Neuronal stem cell (in vitro differentiated cells): ENCODE results near the gene SPINK14.
A peak's percentile ranks its signal among the peaks of the same experiment; 100 is the strongest.

ENCODE experiments used
- DNase-seq: peaks from one replicate; pipeline ENCODE4 v3.0.0-alpha.2; 2013; ENCODE audit warnings: low spot score
- H2AFZ ChIP-seq: one replicate; pipeline ENCODE4 v1.6.1; 2013; ENCODE audit warnings: mild to moderate bottlenecking, low read length, inconsistent platforms
- H2AK5ac ChIP-seq: 2 replicates; pipeline ENCODE4 v1.6.1; 2013; ENCODE audit warnings: low read depth, mild to moderate bottlenecking, inconsistent platforms, low read length, moderate library complexity, mixed read lengths
- H2BK120ac ChIP-seq: 2 replicates; pipeline ENCODE4 v1.6.1; 2013; ENCODE audit warnings: low read depth, mild to moderate bottlenecking, inconsistent platforms, low read length, moderate library complexity, mixed read lengths
- H2BK12ac ChIP-seq: one replicate; pipeline ENCODE4 v1.6.1; 2013; ENCODE audit warnings: low read length, inconsistent platforms
- H2BK15ac ChIP-seq: 2 replicates; pipeline ENCODE4 v1.6.1; 2013; ENCODE audit warnings: mild to moderate bottlenecking, low read length, inconsistent platforms, mixed read lengths
- H2BK5ac ChIP-seq: one replicate; pipeline ENCODE4 v1.6.1; 2013; ENCODE audit warnings: inconsistent platforms, mild to moderate bottlenecking, low read length, moderate library complexity
- H3K14ac ChIP-seq: one replicate; pipeline ENCODE4 v1.6.1; 2013; ENCODE audit warnings: low read length, inconsistent platforms
- H3K18ac ChIP-seq: 2 replicates; pipeline ENCODE4 v1.6.1; 2013; ENCODE audit warnings: low read length, inconsistent platforms
- H3K23ac ChIP-seq: 2 replicates; pipeline ENCODE4 v1.6.1; 2013; ENCODE audit warnings: low read depth, mild to moderate bottlenecking, mixed read lengths, low read length, inconsistent platforms; ENCODE audit not compliant: poor library complexity
- H3K27ac ChIP-seq: replicated peaks from 3 replicates; pipeline ENCODE4 v1.5.1; 2013; ENCODE audit warnings: low read length, inconsistent platforms
- H3K27me3 ChIP-seq, 3 experiments: 2 replicates each; pipeline ENCODE4 v1.6.1; 2013; ENCODE audit warnings: low read length in 3 of 3, mild to moderate bottlenecking in 2 of 3, inconsistent platforms in 1 of 3, low read depth in 1 of 3, mixed read lengths in 1 of 3, moderate library complexity in 1 of 3; ENCODE audit not compliant: control insufficient read depth in 3 of 3, insufficient read depth in 3 of 3
- H3K36me3 ChIP-seq, 2 donors: replicated peaks in 1 of 2; 2 replicates each; pipeline ENCODE4 v1.6.1; 2013; ENCODE audit warnings: low read length in 2 of 2; ENCODE audit not compliant: control insufficient read depth in 2 of 2, insufficient read depth in 2 of 2
- H3K4ac ChIP-seq: 2 replicates; pipeline ENCODE4 v1.6.1; 2013; ENCODE audit warnings: inconsistent platforms, mild to moderate bottlenecking, low read length, moderate library complexity
- H3K4me1 ChIP-seq, 2 donors: 1 replicate in 1 of 2; 2 replicates in 1 of 2; pipeline ENCODE4 v1.6.1; 2013; ENCODE audit warnings: low read length in 2 of 2, low read depth in 1 of 2; ENCODE audit not compliant: control insufficient read depth in 2 of 2, insufficient read depth in 1 of 2
- H3K4me2 ChIP-seq: one replicate; pipeline ENCODE4 v1.6.1; 2013; ENCODE audit warnings: mild to moderate bottlenecking, low read length, inconsistent platforms; ENCODE audit not compliant: insufficient read depth, poor library complexity, severe bottlenecking
- H3K4me3 ChIP-seq, 2 donors: 2 replicates each; pipeline ENCODE4 v1.5.1; 2013; ENCODE audit warnings: low read length in 2 of 2, mild to moderate bottlenecking in 2 of 2, inconsistent platforms in 1 of 2, moderate library complexity in 1 of 2
- H3K79me1 ChIP-seq: one replicate; pipeline ENCODE4 v1.6.1; 2013; ENCODE audit warnings: low read depth, mild to moderate bottlenecking, inconsistent platforms, low read length, moderate library complexity
- H3K9ac ChIP-seq: one replicate; pipeline ENCODE4 v1.6.1; 2013; ENCODE audit warnings: mild to moderate bottlenecking, low read depth, low read length, inconsistent platforms; ENCODE audit not compliant: poor library complexity
- H3K9me3 ChIP-seq, 2 donors: replicated peaks in 1 of 2; 2 replicates each; pipeline versions ENCODE3 to v1.6.1; 2013; ENCODE audit warnings: low read length in 2 of 2, mild to moderate bottlenecking in 2 of 2, inconsistent platforms in 1 of 2, low read depth in 1 of 2, mixed read lengths in 1 of 2, moderate library complexity in 1 of 2; ENCODE audit not compliant: control insufficient read depth in 2 of 2, insufficient read depth in 1 of 2
- H4K8ac ChIP-seq: one replicate; pipeline ENCODE4 v1.6.1; 2013; ENCODE audit warnings: low read depth, mild to moderate bottlenecking, inconsistent platforms, low read length, moderate library complexity
- H4K91ac ChIP-seq: one replicate; pipeline ENCODE4 v1.6.1; 2013; ENCODE audit warnings: low read length, low read depth, mild to moderate bottlenecking, inconsistent platforms; ENCODE audit not compliant: poor library complexity
- WGBS, 2 donors: extraction: QIAGEN DNeasy Blood & Tissue Kit; methylation state at CpG; one replicate each; pipeline ENCODE4 v1.1.7; 2013; ENCODE audit warnings: missing lambda C conversion rate in 2 of 2, mixed read lengths in 1 of 2; ENCODE audit not compliant: insufficient read length in 2 of 2, insufficient replicate concordance in 1 of 2; ENCODE audit errors: extremely low coverage in 2 of 2; 5-methylcytosine and 5-hydroxymethylcytosine counted together

Gene SPINK14

DNA sequence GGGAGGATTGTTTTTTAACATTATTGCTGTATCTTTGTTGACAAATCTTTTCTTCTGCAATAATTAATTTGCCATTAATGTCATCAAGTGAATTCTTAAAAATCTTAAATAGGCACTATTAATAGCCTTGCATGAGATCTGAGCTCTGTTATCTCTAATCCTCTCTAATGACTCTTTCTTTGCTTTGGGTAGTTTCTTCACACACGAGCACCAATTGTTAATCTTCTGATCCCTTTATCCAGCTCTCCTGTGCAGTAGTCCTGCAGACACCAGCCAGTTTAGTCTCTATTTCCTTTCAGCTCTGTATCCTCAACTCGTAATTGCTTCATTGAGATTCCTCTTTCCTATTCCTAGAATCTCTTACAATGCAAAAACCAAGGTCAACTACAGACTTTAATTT, 8.1 kb downstream of the SPINK14 start:
- Histone ChIP-seq H3K4me3 (no peak overlapping the region), H3K18ac (no peak overlapping the region), H2BK120ac (no peak overlapping the region), H2BK12ac (no peak overlapping the region), H2BK15ac (no peak overlapping the region), H3K4me1 (no peaks in the 10 kb centered on the region), H3K27me3 (no peaks in the 10 kb centered on the region), H3K9me3 (no peaks in the 10 kb centered on the region), H4K91ac (no peak overlapping the region), H2BK5ac (no peak overlapping the region), H3K27ac (no peak overlapping the region), H3K36me3 (no peaks in the 10 kb centered on the region), H2AK5ac (no peak overlapping the region), H3K79me1 (no peaks in the 10 kb centered on the region), H3K23ac (no peak overlapping the region), H3K9ac (no peak overlapping the region), H2AFZ (no peak overlapping the region), H3K4ac (no peak overlapping the region), H4K8ac (no peak overlapping the region), H3K4me2 (no peak overlapping the region), H3K14ac (no peak overlapping the region)
- WGBS, 2 donors, result no CpG with 5 or more reads among the region's 2 CpGs
- no peak for DNase-seq

DNA sequence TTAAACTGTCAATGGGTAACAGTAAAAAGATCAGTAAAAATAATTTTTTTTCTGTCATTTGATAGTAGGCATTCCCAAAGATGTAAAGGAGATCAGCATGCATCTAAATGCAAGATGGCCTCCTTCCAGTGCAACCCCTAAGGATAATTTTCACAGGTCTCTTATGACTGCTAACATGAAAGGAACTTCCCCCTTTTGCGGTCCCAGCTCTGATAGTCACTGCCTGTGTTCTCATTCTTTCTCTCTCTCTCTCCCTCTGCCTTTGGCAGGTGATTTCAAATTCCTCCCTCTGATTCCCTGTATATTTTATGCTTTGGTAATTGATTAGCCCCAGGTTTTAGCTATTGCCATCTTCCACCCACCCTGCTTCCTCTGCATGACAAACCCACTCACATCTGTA, 8.9 kb downstream of the SPINK14 start:
- no peak overlapping the region for H2BK15ac ChIP-seq
- H3K27ac ChIP-seq, result no peak overlapping the region
- H3K4me3 ChIP-seq, result no peak overlapping the region
- H3K4ac ChIP-seq, result no peak overlapping the region
- H3K18ac ChIP-seq, result no peak overlapping the region
- no peaks in the 10 kb centered on the region for H3K4me1 ChIP-seq
- no peak overlapping the region for H4K91ac ChIP-seq
- H3K27me3 ChIP-seq, result no peaks in the 10 kb centered on the region
- no peak overlapping the region for H3K4me2 ChIP-seq
- H2BK5ac ChIP-seq, result no peak overlapping the region
- H3K23ac ChIP-seq, result no peak overlapping the region
- no peak overlapping the region for H4K8ac ChIP-seq
- H3K36me3 ChIP-seq, result no peaks in the 10 kb centered on the region
- H2BK120ac ChIP-seq, result no peak overlapping the region
- no peaks in the 10 kb centered on the region for H3K9me3 ChIP-seq
- WGBS, 2 donors, result no CpG with 5 or more reads among the region's 1 CpG
- H3K79me1 ChIP-seq, result no peaks in the 10 kb centered on the region
- H2BK12ac ChIP-seq, result no peak overlapping the region
- H3K9ac ChIP-seq, result no peak overlapping the region
- H2AFZ ChIP-seq, result no peak overlapping the region
- H3K14ac ChIP-seq, result no peak overlapping the region
- no peak overlapping the region for H2AK5ac ChIP-seq
- no peak for DNase-seq

DNA sequence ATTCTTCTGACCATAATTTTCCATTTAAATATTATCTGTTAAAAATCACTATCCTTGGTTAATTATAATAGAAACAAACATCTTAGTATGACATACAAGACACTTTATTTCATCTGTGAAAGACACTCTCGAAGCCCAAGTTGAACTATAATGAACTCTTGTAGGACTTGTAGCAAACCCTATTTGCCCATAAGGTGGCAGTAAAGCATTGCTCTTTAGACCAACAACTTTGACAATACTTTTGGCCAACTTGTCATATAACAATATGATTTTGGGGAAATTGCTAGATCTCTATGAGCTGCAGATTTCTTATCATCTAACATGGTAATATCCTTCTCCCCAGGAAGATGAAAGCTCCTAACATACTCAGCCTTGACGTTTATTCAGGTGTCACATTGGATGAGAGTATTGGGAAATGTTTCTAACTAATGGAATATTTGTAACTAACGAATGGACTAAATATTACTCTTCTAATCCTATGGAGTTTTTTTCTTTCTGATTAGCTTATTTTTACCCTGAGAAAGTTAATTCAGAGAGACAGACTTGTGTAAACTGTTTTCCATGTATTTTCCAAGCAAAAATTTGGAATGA, 11.0 kb downstream of the SPINK14 start:
- no peak overlapping the region for H3K9ac ChIP-seq

DNA sequence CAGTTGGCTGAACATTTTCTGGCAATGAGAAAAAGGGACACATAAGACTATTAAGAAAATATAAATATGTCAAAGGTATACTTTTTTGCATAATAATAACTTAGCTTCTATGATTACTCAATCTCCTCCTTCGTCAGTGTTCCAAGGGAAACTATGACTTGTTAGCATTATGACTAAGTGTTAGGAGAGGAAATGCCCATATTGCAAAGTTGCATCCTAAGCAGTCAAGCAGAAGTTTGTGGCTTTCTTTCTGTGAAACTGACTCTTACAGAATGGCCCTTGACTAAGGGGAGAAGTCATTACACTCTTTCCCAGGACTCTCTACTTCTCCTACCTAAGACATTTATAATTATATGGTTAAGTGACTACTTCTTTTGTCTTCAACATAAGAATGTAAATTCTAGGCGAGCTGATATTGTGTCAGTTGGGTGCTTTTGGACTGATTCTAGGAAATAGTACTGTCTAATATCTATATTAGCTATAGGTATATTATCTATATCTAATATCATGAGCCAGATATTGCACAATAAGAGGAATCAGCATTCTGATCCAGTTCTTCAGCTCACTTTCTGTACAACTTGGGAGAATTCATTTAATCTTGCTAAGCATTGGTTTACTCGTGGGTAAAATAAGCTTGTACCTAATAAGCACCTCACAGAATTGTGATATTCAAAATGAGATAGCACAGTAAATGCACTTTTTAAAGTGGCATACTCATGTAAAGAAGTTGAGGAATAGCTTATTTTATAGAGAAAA, 18.1 kb downstream of the SPINK14 start:
- no peak overlapping the region for H2AK5ac ChIP-seq
- H3K27me3 ChIP-seq, result peaks cover 0 to 2% (median 0%) of the 10 kb centered on the region in 3 experiments
- H3K23ac ChIP-seq, result no peak overlapping the region
- H3K4me1 ChIP-seq, result no peaks in the 10 kb centered on the region
- H3K36me3 ChIP-seq, result no peaks in the 10 kb centered on the region
- no peak overlapping the region for H3K4me3 ChIP-seq
- H4K8ac ChIP-seq, result no peak overlapping the region
- no peak overlapping the region for H2BK5ac ChIP-seq
- H2BK12ac ChIP-seq, result no peak overlapping the region
- no peak overlapping the region for H3K4me2 ChIP-seq
- no peak overlapping the region for H3K4ac ChIP-seq
- no peak overlapping the region for H3K18ac ChIP-seq
- WGBS, 2 donors, result no CpG with 5 or more reads among the region's 3 CpGs
- no peaks in the 10 kb centered on the region for H3K9me3 ChIP-seq
- DNase-seq, result no peak
- H3K14ac ChIP-seq, result no peak overlapping the region
- no peak overlapping the region for H3K9ac ChIP-seq
- H2BK120ac ChIP-seq, result no peak overlapping the region
- H2BK15ac ChIP-seq, result no peak overlapping the region
- no peaks in the 10 kb centered on the region for H3K79me1 ChIP-seq
- no peak overlapping the region for H3K27ac ChIP-seq
- H4K91ac ChIP-seq, result no peak overlapping the region
- no peak overlapping the region for H2AFZ ChIP-seq

More for the DNA sequence above, 11.0 kb downstream of the SPINK14 start:
- no peak overlapping the region for H3K27ac ChIP-seq
- no peaks in the 10 kb centered on the region for H3K4me1 ChIP-seq
- H2BK120ac ChIP-seq, result no peak overlapping the region
- H3K36me3 ChIP-seq, result no peaks in the 10 kb centered on the region
- H3K18ac ChIP-seq, result no peak overlapping the region
- no peaks in the 10 kb centered on the region for H3K27me3 ChIP-seq
- no peak overlapping the region for H2BK5ac ChIP-seq
- no peak overlapping the region for H3K23ac ChIP-seq
- no peak overlapping the region for H4K8ac ChIP-seq
- H4K91ac ChIP-seq, result no peak overlapping the region
- H3K4me3 ChIP-seq, result no peak overlapping the region
- DNase-seq, result peak; percentile 26
- WGBS, 2 donors, result no CpG with 5 or more reads among the region's 3 CpGs
- H2AK5ac ChIP-seq, result no peak overlapping the region
- H3K14ac ChIP-seq, result no peak overlapping the region
- H2BK12ac ChIP-seq, result no peak overlapping the region
- H3K79me1 ChIP-seq, result no peaks in the 10 kb centered on the region
- no peak overlapping the region for H3K4ac ChIP-seq
- H3K4me2 ChIP-seq, result no peak overlapping the region
- H2AFZ ChIP-seq, result no peak overlapping the region
- H3K9me3 ChIP-seq, result no peaks in the 10 kb centered on the region
- no peak overlapping the region for H2BK15ac ChIP-seq
